ELR (cell line): ENCODE measurements around the gene AGAP1.
"Not testable (repeated sequence)": the region's sequence is repeated elsewhere in the genome, so short reads cannot be mapped to it uniquely, and the experiment has no call there.

Source experiments
- DNase-seq: peaks from one replicate; pipeline ENCODE4 v3.0.0-alpha.2; 2015; ENCODE audit warnings: low read depth

Gene AGAP1

GRCh38 chr2:236124182-236124893 is 630.5 kb downstream of the AGAP1 start:
- DNase-seq, result no peak

- no peak for DNase-seq
These were observed 631.7 kb downstream of the AGAP1 start for GRCh38 chr2:236125541-236125940.

GRCh38 chr2:236127010-236127409 is 633.2 kb downstream of the AGAP1 start:
- DNase-seq, result no peak

GRCh38 chr2:236128321-236128720 is 634.5 kb downstream of the AGAP1 start:
- DNase-seq, result no peak

- DNase-seq, result no peak
These were observed 636.1 kb downstream of the AGAP1 start for GRCh38 chr2:236129935-236130334.

GRCh38 chr2:236130349-236130998 is 636.6 kb downstream of the AGAP1 start:
- no peak for DNase-seq

GRCh38 chr2:236131073-236131692 is 637.3 kb downstream of the AGAP1 start:
- no peak for DNase-seq

GRCh38 chr2:236133410-236134012 is 639.7 kb downstream of the AGAP1 start:
- DNase-seq, result no peak

- DNase-seq, result no peak
These were observed 642.7 kb downstream of the AGAP1 start for GRCh38 chr2:236136538-236136937.

- no peak for DNase-seq
These were observed 643.2 kb downstream of the AGAP1 start for GRCh38 chr2:236137066-236137465.

- DNase-seq, result not testable (repeated sequence)
These were observed 647.8 kb downstream of the AGAP1 start for GRCh38 chr2:236141616-236142015.

GRCh38 chr2:236143811-236144210 is 650.0 kb downstream of the AGAP1 start:
- DNase-seq, result no peak

GRCh38 chr2:236146436-236146835 is 652.6 kb downstream of the AGAP1 start:
- DNase-seq, result no peak

- DNase-seq, result no peak
These were observed 661.6 kb downstream of the AGAP1 start for GRCh38 chr2:236155406-236155805.

GRCh38 chr2:236156095-236156859 is 662.4 kb downstream of the AGAP1 start:
- no peak for DNase-seq

GRCh38 chr2:236156860-236157194 is 663.0 kb downstream of the AGAP1 start:
- no peak for DNase-seq

- no peak for DNase-seq
These were observed 663.5 kb downstream of the AGAP1 start for GRCh38 chr2:236157366-236157765.

- no peak for DNase-seq
These were observed 664.1 kb downstream of the AGAP1 start for GRCh38 chr2:236157815-236158498.

GRCh38 chr2:236158969-236159777 is 665.3 kb downstream of the AGAP1 start:
- no peak for DNase-seq

GRCh38 chr2:236159778-236160170 is 665.9 kb downstream of the AGAP1 start:
- DNase-seq, result no peak
